Fibroblast of peridontal ligament (primary cell): ENCODE measurements around the gene PRRX1.
A peak's percentile ranks its signal among the peaks of the same experiment; 100 is the strongest.

Experiments used
- DNase-seq: peaks from one replicate; pipeline ENCODE4 v3.0.0-alpha.2; 2010; ENCODE audit errors: extremely low read depth

The PRRX1 gene

GRCh38 chr1:170765712-170766330, 101.9 kb downstream of the PRRX1 start:
- DNase-seq = peak; percentile 79

GRCh38 chr1:170768929-170769328, 105.0 kb downstream of the PRRX1 start:
- DNase-seq = no peak

- DNase-seq = no peak
Observed at GRCh38 chr1:170769691-170770090, 105.8 kb downstream of the PRRX1 start.

GRCh38 chr1:170770254-170770653, 106.3 kb downstream of the PRRX1 start:
- DNase-seq = no peak

GRCh38 chr1:170776252-170776651, 112.3 kb downstream of the PRRX1 start:
- DNase-seq = peak; percentile 21

GRCh38 chr1:170776777-170777176, 112.8 kb downstream of the PRRX1 start:
- no peak for DNase-seq
